C4-2B (cell line): ENCODE data around the gene NDE1.

ENCODE experiments used
- ZFX ChIP-seq: fragments of 450-650 bp; IDR thresholded peaks from 2 replicates; pipeline ENCODE4 v1.6.1; 2017
- TF ChIP-seq, protein P1 (sequence below): fragments of 450-650 bp; conservative IDR thresholded peaks from 2 replicates; pipeline ENCODE4 v1.5.1; 2017; ENCODE audit warnings: mild to moderate bottlenecking

DNA sequence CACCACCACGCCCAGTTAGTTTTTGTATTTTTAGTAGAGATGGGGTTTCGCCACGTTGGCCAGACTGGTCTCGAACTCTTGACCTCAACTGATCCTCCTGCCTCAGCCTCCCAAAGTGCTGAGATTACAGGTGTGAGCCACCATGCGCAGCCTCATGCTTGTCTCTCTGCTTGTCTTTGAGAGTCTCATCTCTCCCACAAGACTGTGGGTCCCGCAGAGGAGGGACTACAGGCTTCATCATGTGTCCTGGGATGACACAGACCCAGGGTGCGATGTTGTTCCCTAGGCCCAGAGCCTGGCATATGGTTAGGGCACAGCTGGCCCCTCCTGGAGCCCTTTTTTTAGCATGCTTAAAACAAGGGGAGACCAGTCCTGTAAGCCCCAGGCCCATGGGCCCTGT lies 101.9 kb downstream of the NDE1 start:
- TF ChIP-seq, protein P1, sequence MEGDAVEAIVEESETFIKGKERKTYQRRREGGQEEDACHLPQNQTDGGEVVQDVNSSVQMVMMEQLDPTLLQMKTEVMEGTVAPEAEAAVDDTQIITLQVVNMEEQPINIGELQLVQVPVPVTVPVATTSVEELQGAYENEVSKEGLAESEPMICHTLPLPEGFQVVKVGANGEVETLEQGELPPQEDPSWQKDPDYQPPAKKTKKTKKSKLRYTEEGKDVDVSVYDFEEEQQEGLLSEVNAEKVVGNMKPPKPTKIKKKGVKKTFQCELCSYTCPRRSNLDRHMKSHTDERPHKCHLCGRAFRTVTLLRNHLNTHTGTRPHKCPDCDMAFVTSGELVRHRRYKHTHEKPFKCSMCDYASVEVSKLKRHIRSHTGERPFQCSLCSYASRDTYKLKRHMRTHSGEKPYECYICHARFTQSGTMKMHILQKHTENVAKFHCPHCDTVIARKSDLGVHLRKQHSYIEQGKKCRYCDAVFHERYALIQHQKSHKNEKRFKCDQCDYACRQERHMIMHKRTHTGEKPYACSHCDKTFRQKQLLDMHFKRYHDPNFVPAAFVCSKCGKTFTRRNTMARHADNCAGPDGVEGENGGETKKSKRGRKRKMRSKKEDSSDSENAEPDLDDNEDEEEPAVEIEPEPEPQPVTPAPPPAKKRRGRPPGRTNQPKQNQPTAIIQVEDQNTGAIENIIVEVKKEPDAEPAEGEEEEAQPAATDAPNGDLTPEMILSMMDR = no peak
- no peak for TF ChIP-seq ZFX
